Muscle layer of colon (tissue), 2 donors: ENCODE results near the gene ANKRD13B.

ENCODE experiments used
- H3K27ac ChIP-seq: one replicate; pipeline ENCODE4 v1.7.0; 2013; ENCODE audit warnings: low read depth, mild to moderate bottlenecking, low read length, moderate library complexity
- H3K27me3 ChIP-seq, 2 donors: one replicate each; pipeline ENCODE4 v1.7.0; 2013; ENCODE audit warnings: low read length in 2 of 2, mild to moderate bottlenecking in 2 of 2; ENCODE audit not compliant: insufficient read depth in 2 of 2, control insufficient read depth in 1 of 2
- H3K36me3 ChIP-seq: one replicate; pipeline ENCODE4 v1.7.0; 2013; ENCODE audit warnings: mild to moderate bottlenecking, low read length; ENCODE audit not compliant: insufficient read depth
- H3K4me1 ChIP-seq: one replicate; pipeline ENCODE4 v1.7.0; 2013; ENCODE audit warnings: mild to moderate bottlenecking, low read length; ENCODE audit not compliant: insufficient read depth
- H3K4me3 ChIP-seq, 2 donors: one replicate each; pipeline ENCODE4 v1.7.0; 2013; ENCODE audit warnings: low read length in 2 of 2, low read depth in 1 of 2, mild to moderate bottlenecking in 1 of 2, moderate library complexity in 1 of 2
- H3K9ac ChIP-seq: one replicate; pipeline ENCODE4 v1.7.0; 2013; ENCODE audit warnings: low read length
- H3K9me3 ChIP-seq: one replicate; pipeline ENCODE4 v1.7.0; 2013; ENCODE audit warnings: mild to moderate bottlenecking, low read length
- donor health status: abdominal sarcoma.
- donor health status: Adenocarcinoma of cecum.

Gene ANKRD13B

DNA sequence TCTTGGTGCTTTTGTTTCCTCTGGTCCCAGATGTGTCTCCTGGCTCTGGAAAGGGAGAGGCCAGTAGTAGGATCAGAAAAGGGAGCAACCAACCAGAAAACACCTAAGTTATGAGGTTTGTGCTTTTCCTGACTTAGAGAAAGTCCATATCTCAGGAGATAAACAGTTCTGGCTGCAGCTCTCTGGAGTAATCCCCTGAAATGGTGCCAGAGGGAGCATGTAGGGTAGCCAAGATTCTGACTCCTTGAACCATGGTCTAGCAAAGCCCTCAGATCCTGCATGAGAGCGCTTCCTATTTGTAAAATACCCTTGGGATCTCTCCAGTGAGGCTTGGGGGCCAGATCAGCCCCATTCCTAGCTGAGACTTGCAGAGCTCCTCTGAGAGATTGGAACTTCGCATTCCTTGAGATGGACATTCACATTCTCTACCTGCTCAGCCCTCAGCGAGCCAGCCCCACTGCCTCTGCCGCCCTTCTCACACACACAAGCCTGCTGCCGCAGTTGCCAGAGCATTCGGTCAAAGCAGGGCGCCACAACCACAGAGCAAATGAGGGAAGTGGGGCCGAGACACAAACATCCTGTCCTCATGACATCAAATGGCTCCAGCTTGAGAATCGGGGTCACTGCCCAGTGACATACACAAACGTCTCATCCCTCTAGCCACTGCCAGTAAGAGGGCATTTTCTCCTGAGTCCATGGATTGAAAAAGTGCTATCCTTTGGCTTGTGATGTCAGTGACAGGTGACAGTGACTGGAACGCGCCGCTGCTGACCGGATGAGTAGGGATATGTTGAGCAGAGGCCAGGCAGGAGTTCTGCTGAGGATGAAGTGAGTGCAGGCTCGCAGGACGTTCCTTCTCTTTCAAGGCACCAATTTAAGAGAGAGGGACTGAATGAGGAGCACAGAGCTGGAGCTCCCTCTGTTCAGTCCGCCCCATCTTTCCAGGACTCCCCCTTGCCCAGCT is 31.1 kb upstream of the ANKRD13B start:
- H3K4me3 ChIP-seq, result no peak overlapping the region
- no peak overlapping the region for H3K27ac ChIP-seq
- no peak overlapping the region for H3K9ac ChIP-seq
- H3K36me3 ChIP-seq, result peaks cover 5% of the 10 kb centered on the region
- H3K9me3 ChIP-seq, result no peaks in the 10 kb centered on the region
- H3K27me3 ChIP-seq, result no peaks in the 10 kb centered on the region
- peaks cover 13% of the 10 kb centered on the region for H3K4me1 ChIP-seq

DNA sequence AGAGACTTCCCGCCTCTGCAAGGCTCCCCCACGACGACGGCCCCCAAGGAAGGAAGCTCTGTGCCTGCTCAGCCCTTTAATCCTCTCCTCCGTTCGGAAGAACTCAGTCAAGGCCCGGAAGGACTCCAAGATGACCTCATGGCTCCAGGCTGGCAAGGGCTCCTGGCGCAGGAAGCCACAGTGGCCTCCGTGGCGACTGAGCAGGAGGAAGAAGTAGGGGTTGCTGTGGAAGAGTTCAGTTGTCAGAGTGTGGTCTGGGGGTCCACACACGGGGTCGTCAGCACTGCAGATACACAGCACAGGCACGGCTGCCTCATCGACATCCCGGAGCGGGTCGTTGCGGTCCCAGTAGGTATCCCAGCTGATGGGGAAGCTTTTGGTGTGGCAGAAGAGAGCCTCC is 30.3 kb upstream of the ANKRD13B start:
- no peak overlapping the region for H3K4me3 ChIP-seq
- peaks cover 13% of the 10 kb centered on the region for H3K4me1 ChIP-seq
- peaks cover 5% of the 10 kb centered on the region for H3K36me3 ChIP-seq
- H3K9me3 ChIP-seq, result no peaks in the 10 kb centered on the region
- no peaks in the 10 kb centered on the region for H3K27me3 ChIP-seq
- H3K27ac ChIP-seq, result no peak overlapping the region
- H3K9ac ChIP-seq, result no peak overlapping the region

DNA sequence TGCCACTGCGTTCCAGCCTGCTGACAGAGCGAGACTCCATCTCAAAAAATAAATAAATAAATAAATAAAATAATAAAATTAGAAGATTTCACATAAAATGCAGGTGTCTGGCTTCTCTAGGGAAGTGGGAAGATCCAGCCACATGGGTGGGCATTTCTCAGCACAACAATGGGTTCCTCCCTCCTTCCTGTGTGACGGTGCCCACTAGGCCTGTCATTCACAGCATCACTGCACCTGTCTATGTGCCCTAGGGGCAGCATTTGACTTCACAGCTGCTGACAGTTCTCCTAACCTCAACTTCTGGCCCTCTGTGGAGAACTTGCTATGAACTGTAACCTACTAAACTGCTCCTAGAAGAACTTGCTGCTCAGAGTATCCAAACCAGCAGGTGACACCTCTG is 29.1 kb upstream of the ANKRD13B start:
- Histone ChIP-seq H3K4me1 (peaks cover 13% of the 10 kb centered on the region), H3K9ac (no peak overlapping the region), H3K9me3 (no peaks in the 10 kb centered on the region), H3K4me3 (no peak overlapping the region), H3K36me3 (peaks cover 5% of the 10 kb centered on the region), H3K27me3 (no peaks in the 10 kb centered on the region), H3K27ac (no peak overlapping the region)

DNA sequence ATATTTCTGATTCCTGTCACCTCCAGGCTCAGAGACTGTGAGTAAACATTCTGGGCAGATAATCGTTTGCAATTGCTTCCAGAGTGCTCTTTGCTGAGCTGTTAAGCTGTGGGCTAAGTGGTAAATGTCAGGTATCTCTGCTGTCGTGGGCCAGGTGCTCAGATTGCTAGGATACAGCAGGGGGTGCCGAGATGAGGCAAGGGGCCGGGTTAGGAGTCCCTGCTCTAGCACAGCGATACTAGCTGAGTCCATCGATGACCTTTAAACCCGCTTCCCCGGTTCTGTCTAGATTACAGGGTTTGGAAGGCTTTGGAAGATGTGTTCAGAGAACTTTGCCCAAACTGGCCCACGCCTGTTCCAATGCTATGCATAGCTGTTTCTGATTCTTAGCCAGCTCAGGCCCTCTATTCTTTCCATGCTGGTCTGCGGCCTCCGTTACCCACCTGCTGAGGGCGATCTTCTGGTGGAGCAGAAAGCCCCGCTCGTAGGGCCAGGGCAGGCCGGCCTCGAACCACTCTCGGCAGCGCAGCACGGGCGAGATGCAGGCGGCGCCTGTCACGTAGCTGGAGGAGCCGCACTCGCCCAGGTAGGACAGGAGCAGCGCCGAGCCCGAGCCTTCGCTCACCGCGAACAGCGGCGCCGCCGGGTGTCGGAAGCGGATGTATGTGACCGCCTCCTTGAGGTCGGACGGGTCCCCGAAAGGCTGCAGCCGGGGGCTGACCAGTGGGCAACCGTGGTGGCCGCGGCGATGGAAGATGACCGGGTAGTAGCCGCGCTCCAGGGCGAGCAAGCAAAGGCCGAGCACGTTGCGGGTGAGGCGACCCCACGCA is 27.1 kb upstream of the ANKRD13B start:
- peak overlapping the region; percentile 31 for H3K27ac ChIP-seq
- peaks cover 21% of the 10 kb centered on the region for H3K4me1 ChIP-seq
- peak overlapping the region; percentile 53 to 54 for H3K4me3 ChIP-seq
- peaks cover 5% of the 10 kb centered on the region for H3K36me3 ChIP-seq
- H3K9me3 ChIP-seq, result no peaks in the 10 kb centered on the region
- H3K27me3 ChIP-seq, result no peaks in the 10 kb centered on the region
- H3K9ac ChIP-seq, result no peak overlapping the region

DNA sequence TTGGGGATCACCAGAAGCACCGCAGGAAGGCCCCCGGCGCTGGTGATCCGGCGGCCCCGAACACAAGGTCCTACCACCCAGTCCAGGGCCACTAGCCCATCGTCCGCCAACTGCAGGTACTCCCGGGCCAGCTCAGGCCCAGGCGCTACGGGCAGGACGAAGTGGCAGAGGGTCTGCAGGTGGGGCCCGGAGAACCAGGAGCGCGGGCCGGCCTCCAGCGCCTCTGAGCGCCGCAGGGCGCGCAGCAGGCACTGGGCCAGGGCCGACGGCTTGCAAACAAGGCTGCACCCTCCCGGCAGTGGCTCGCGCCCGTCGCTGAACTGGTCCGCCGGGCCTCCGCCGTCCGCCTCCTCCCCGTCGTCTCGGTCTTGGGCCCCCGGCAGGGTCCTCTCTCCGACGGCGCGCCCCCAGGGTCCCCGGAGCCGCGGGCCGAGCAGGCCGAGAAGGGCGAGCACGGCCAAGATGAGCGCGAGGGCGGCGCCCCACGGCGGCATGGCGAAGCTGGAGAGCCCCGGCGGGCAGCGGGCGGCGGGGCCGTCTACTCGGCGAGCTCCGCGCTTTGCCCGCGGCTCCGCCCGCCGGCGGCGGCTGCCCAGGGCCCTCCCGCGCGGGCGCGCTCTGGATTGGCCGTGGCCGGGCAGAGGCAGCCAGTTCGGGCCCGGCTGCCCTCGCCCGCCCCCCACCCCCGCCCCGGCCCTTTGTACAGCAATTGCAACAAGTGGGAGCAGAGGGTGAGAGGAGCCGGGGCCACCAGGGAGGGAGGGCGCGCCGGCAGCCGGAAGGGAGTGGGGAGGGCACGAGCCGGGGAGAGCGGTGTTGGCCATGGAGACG is 26.2 kb upstream of the ANKRD13B start, which contains the start of gene ABHD15:
Gene ABHD15 (minus strand): TSS at position 565 of the 831 bp plus-strand sequence. CDS start 71 bp downstream, at position 494.
- Histone ChIP-seq H3K9ac (peak within 1 kb of the TSS; percentile 27), H3K4me3 (peak within 1 kb of the TSS; percentile 65 to 88), H3K27me3 (no peaks in the 10 kb centered on the region), H3K9me3 (no peaks in the 10 kb centered on the region), H3K27ac (peak within 1 kb of the TSS; percentile 36), H3K4me1 (peaks cover 13% of the 10 kb centered on the region), H3K36me3 (peaks cover 5% of the 10 kb centered on the region)

DNA sequence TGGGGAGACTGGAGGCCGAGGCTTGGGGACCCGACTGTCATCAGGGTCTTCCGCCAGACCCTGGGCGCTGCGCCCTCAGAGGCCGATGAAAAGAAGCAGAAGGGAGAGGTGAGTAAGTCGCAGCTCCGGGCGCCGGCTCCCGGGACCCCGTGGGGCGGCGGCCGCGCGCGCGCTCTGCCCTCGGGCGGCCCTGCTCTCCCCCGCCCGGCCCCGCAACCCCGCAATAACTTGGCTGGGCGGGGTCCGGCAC is 25.7 kb upstream of the ANKRD13B start:
- Histone ChIP-seq H3K4me3 (peak overlapping the region; percentile 65 to 88), H3K9ac (peak overlapping the region; percentile 27), H3K27me3 (no peaks in the 10 kb centered on the region), H3K27ac (peak overlapping the region; percentile 36), H3K36me3 (peaks cover under 1% of the 10 kb centered on the region), H3K9me3 (no peaks in the 10 kb centered on the region), H3K4me1 (peaks cover 18% of the 10 kb centered on the region)

DNA sequence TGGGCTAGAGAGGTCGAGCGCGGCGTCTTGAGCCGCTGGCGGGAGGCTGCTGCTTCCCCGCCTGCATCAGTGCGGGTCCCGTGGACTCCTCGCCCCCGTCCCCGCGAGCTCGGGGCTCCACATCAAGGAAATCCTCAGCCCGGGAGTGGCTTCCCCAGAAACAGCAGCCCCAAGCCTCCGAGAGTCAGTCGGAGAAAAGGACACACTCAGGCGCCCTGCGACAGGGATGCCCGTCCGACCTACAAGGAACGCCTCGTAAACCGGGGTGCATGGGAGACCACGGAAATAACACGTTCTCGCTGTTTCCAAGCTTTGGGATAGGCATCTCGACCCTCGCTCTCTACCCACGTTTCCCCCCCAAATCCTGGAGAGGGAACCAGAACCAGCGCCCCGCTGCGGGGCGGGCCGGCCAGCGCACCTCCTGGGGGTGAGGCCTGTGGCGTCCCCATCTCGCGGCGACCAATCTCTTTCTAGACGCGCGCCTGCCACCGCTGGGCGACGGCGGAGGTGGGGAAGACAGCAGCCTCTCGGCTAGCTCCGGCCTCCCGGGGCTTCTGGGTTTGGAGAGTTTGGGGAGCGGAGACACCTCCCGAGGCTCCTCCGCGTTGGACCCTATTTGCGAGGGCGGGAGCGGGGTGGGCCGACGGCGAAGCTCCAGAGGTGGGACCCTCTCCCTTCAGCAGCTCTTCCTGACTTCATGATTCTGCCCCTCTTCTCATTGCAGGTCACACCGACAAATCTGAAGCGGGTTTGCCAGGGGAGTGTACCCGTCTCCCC is 25.2 kb upstream of the ANKRD13B start:
- Histone ChIP-seq H3K27ac (peak overlapping the region; percentile 36), H3K36me3 (no peaks in the 10 kb centered on the region), H3K27me3 (no peaks in the 10 kb centered on the region), H3K4me1 (peaks cover 19% of the 10 kb centered on the region), H3K9me3 (no peaks in the 10 kb centered on the region), H3K4me3 (peak overlapping the region; percentile 65 to 88), H3K9ac (peak overlapping the region; percentile 27)

DNA sequence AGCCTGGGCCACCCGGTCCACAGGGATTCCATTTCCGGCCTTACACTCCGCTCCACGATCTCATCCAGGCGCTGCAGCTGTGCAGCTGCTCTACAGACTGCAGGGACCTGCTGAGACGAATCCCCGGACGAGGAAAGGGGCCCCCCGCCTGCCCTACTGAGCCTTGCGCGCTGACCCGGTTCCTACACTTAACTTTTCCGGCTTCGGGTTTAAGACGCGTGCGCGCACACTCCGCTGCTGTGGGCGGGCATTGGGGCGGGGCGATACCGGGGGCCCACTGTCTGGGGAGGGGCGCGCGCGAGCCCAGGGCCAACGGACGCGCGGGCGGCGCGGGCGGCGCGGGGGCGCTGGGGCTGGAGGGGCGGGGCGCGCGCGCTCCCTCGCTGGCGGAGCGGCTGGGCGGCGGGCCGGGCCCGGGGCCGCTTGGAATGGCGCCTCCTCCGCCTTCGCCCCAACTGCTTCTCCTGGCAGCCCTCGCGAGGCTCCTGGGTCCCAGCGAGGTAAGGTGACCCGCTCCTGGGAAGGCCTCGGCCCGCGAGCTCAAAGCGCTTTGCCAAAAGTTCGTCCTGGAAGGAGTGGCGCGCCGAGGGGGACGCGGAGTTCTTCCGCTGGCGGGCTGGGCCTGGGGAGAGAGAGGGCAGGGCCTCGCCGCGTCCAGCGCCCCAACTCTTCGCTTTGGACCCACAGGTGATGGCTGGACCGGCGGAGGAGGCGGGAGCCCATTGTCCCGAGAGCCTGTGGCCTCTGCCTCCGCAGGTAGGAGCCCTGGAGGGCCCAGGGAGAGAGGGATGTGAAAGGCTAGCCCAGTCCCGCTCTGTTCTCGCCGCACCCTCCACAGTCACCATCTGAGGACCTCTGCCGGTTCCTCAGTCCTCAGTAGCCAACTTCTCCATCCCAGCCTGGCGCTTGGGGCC is 24.3 kb upstream of the ANKRD13B start, which contains the start of gene TP53I13:
Gene TP53I13 (plus strand): TSS at position 371 of the 914 bp plus-strand sequence. CDS start 58 bp downstream, at position 429.
- Histone ChIP-seq H3K9ac (peak within 1 kb of the TSS; percentile 38), H3K27ac (peak within 1 kb of the TSS; percentile 82), H3K27me3 (no peaks in the 10 kb centered on the region), H3K36me3 (no peaks in the 10 kb centered on the region), H3K4me3 (peak within 1 kb of the TSS; percentile 68 to 88), H3K9me3 (no peaks in the 10 kb centered on the region), H3K4me1 (peaks cover 24% of the 10 kb centered on the region)

DNA sequence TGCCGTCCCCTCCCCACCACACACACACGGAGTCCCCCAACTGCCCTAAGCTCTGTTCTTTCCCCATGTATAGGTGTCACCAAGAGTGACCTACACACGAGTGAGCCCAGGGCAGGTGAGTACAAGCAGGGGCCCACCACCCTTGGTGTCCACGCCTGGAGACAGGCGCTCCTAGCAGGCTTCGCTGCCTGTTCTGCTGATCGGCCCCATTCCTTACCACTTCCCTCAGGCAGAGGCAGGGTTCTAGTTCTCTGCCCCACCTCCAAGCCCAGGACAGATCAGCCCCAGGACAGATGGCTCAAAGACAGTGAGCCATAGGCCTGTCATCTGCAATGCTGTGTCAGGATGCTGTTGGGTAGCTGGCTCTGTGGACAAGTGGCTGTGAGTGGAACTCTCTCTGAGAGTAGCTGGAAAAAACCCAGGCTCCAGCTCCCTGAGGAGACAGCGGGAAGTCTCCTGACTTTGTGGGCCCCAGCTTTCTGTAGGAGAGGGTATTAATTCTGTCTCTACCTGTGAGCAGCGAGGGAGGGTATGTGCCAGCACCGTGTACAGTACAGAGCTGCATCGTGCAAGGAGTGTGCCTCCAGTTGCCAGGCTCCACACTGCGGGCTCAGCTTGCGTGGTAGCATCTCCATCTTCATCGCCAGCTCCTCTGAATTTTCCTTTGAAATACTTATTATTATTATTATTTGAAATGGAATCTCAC is 23.5 kb upstream of the ANKRD13B start:
- H3K4me3 ChIP-seq, result peak overlapping the region; percentile 68 to 73
- peak overlapping the region; percentile 82 for H3K27ac ChIP-seq
- peak overlapping the region; percentile 38 for H3K9ac ChIP-seq
- no peaks in the 10 kb centered on the region for H3K27me3 ChIP-seq
- peaks cover 24% of the 10 kb centered on the region for H3K4me1 ChIP-seq
- H3K9me3 ChIP-seq, result no peaks in the 10 kb centered on the region
- H3K36me3 ChIP-seq, result no peaks in the 10 kb centered on the region
